Measurements from ENCODE around the gene CARF. TPM values are rescaled to one million over a fixed set of nuclear protein-coding genes. Genes with fewer than 3 reads are reported as not detected.
"Not testable (repeated sequence)": the region's sequence is repeated elsewhere in the genome, so short reads cannot be mapped to it uniquely, and the experiment has no call there.

Gene CARF
- total RNA-seq, 1 experiment from 2014 or later = 5.2 TPM

GRCh38 chr2:202933958-202934357 lies 21.9 kb downstream of the CARF start:
- no peak for DNase-seq (ENCODE audit: low spot score)

- no peak for DNase-seq (ENCODE audit: low spot score)
Measured at GRCh38 chr2:202934456-202934855, 22.4 kb downstream of the CARF start.

GRCh38 chr2:202938960-202939359 lies 26.9 kb downstream of the CARF start:
- DNase-seq (ENCODE audit: low spot score) = no peak

GRCh38 chr2:202941771-202942170 lies 29.7 kb downstream of the CARF start:
- no peak for DNase-seq (ENCODE audit: low spot score)

- no peak for DNase-seq (ENCODE audit: low spot score)
Measured at GRCh38 chr2:202944408-202944807, 32.3 kb downstream of the CARF start.

- no peak for DNase-seq (ENCODE audit: low spot score)
Measured at GRCh38 chr2:202944816-202945215, 32.7 kb downstream of the CARF start.

GRCh38 chr2:202945497-202945896 lies 33.4 kb downstream of the CARF start:
- no peak for DNase-seq (ENCODE audit: low spot score)

- not testable (repeated sequence) for DNase-seq (ENCODE audit: low spot score)
Measured at GRCh38 chr2:202949333-202949732, 37.3 kb downstream of the CARF start.

- DNase-seq (ENCODE audit: low spot score) = no peak
Measured at GRCh38 chr2:202950592-202950991, 38.5 kb downstream of the CARF start.

GRCh38 chr2:202960524-202960923 lies 48.4 kb downstream of the CARF start:
- DNase-seq (ENCODE audit: low spot score) = no peak

- no peak for DNase-seq (ENCODE audit: low spot score)
Measured at GRCh38 chr2:202963712-202964111, 51.6 kb downstream of the CARF start.

GRCh38 chr2:202965810-202966460 lies 53.9 kb downstream of the CARF start:
- no peak for DNase-seq (ENCODE audit: low spot score)

GRCh38 chr2:202969404-202969803 lies 57.3 kb downstream of the CARF start:
- not testable (repeated sequence) for DNase-seq (ENCODE audit: low spot score)

GRCh38 chr2:202976809-202977208 lies 64.7 kb downstream of the CARF start:
- no peak for DNase-seq (ENCODE audit: low spot score)

- no peak for DNase-seq (ENCODE audit: low spot score)
Measured at GRCh38 chr2:202982779-202983491, 70.9 kb downstream of the CARF start.

- DNase-seq (ENCODE audit: low spot score) = no peak
Measured at GRCh38 chr2:202989749-202990148, 77.7 kb downstream of the CARF start.

GRCh38 chr2:202990501-202990900 lies 78.4 kb downstream of the CARF start:
- DNase-seq (ENCODE audit: low spot score) = no peak

- not testable (repeated sequence) for DNase-seq (ENCODE audit: low spot score)
Measured at GRCh38 chr2:202997113-202997512, 85.0 kb downstream of the CARF start.

GRCh38 chr2:203002054-203002821 lies 90.2 kb downstream of the CARF start:
- DNase-seq (ENCODE audit: low spot score) = peak; percentile 4

- DNase-seq (ENCODE audit: low spot score) = no peak
Measured at GRCh38 chr2:203003716-203004115, 91.6 kb downstream of the CARF start.

- peak; percentile 98 for DNase-seq (ENCODE audit: low spot score)
Measured at GRCh38 chr2:203014456-203015199, 102.6 kb downstream of the CARF start, which contains the start of gene NBEAL1. NBEAL1 (plus strand) TSS chr2:203014875; CDS start chr2:203016385, 1,510 bp downstream.

GRCh38 chr2:203016716-203017115 lies 104.6 kb downstream of the CARF start:
- DNase-seq (ENCODE audit: low spot score) = peak; percentile 26
